GM18499 (cell line): Measurements from ENCODE around the gene MAP2K5.

Source experiments
- ATAC-seq: cut with Tn5 transposase; IDR thresholded peaks from one replicate; pipeline ENCODE4 v1.9.1; 2021; ENCODE audit warnings: moderate number of reproducible peaks; ENCODE audit not compliant: insufficient read depth, unreplicated experiment

The MAP2K5 gene

DNA sequence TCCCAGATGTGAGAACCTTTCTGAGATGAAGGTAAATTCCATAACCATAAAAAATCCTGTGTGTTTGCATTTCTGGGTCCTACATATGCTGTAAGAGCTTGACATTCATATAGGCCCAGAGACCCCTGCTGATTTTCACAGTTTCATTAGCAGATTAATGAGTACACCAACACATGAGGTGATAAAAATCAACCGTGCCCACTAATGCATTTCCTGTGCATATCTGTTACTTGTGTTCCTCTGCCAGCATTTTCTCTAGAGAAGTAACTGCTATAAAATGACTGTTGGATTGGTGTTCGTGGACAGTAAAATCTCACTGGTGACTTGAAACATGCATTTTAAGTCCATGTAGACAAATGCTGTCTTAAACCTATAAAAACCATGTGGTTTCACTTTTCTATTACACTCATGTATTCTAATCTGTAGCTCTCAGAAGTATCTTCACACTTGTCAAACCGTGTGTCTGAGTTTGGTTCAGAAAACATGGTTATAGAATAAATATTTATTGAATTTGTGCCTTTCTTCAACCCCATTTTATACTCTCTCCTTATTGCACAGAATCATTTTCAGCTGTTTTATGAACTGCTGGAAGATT is 14.6 kb downstream of the MAP2K5 start:
- no peak for ATAC-seq

- ATAC-seq: no peak
Measured at GRCh38 chr15:67558502-67558901, 16.0 kb downstream of the MAP2K5 start.

- ATAC-seq: no peak
Measured at GRCh38 chr15:67559158-67559557, 16.7 kb downstream of the MAP2K5 start.

DNA sequence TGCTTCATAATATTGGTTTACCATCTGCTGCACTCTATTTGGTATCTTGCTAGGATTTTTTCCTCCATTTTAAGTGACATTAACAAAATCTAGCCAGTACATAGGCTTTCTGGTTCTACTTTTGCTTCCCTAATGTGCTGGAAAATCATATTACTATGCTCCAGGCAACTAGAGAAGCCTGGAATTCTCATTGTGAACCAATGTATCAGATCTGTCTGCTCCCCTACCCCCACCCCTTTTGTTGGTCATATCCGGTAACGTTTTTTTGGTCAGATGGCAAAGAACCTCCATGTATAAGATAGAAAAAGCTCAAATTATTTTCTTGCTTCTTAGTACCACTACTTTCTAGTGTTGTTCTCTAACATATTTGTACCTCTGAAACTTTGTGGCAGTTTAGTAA is 17.1 kb downstream of the MAP2K5 start:
- ATAC-seq: no peak

DNA sequence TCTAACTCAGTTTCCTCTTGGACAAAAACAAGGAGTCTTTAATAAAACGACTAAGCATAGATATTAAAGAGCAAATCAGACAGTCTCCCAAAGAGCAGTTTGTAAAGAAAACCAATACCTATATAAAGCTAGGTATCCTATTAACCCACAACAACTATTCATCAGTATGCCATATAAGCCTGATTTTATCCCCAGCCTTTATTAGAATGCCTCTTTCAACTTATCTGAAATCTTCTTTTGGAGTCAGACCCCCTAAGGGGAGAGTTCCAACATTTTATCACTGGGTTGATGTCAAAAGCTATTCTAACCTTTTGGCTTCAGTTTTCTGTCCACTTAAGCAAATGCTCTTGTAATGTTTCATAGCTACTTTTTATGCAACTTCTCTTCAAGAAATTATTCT is 17.8 kb downstream of the MAP2K5 start:
- no peak for ATAC-seq

DNA sequence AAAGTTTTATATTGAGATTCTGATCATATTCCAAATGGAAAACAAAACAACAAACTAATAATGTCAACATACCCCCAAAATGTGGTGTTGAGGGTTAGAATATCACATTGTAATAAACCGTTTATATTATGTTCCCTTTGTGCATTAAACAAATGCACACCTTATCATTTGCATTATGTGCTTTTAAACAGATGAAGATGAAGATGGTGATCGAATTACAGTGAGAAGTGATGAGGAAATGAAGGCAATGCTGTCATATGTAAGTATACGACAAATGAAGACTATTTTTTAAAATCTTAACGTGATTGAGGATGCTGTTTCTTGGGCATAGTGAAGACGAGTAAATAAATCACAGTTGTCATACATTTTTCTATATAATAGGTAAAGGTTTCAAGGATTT is 20.6 kb downstream of the MAP2K5 start:
- ATAC-seq: no peak

GRCh38 chr15:67564021-67564967 is 21.8 kb downstream of the MAP2K5 start:
- peak; percentile 92 for ATAC-seq

DNA sequence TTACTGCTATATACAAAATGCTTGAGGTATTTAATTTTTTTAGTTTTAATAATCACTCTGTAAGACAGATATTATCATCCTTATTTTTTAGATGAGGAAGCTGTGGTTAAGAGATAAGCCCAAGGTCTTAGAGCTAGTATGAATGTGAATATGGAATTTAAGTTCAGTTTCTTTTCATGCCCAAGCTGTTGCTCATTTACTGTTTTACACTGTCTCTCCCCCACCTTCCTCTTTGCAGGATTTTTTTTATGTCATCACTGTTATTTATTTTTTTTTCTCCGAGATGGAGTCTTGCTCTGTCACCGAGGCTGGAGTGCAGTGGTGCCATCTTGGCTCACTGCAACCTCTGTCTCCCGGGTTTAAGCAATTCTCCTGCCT is 22.5 kb downstream of the MAP2K5 start:
- ATAC-seq: peak; percentile 12

DNA sequence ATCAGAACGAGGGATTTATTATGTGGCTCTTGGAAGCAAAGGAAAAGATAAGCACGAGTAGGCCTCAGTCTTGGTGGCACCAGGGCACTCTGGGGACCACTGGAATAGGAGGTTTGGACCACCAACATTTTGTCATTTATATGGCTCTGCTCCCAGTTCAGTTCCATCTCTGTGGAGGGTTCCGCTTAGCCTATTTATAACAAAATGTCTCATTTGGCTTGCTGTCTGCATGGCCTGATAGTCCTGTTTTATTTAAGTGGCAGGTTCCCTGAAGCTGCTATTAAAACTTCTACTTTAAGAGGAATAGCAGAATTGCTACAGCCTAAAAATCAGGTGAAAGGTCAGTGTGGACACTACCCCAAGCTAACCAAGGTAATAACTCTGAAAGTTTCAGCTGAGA is 27.2 kb downstream of the MAP2K5 start:
- no peak for ATAC-seq

DNA sequence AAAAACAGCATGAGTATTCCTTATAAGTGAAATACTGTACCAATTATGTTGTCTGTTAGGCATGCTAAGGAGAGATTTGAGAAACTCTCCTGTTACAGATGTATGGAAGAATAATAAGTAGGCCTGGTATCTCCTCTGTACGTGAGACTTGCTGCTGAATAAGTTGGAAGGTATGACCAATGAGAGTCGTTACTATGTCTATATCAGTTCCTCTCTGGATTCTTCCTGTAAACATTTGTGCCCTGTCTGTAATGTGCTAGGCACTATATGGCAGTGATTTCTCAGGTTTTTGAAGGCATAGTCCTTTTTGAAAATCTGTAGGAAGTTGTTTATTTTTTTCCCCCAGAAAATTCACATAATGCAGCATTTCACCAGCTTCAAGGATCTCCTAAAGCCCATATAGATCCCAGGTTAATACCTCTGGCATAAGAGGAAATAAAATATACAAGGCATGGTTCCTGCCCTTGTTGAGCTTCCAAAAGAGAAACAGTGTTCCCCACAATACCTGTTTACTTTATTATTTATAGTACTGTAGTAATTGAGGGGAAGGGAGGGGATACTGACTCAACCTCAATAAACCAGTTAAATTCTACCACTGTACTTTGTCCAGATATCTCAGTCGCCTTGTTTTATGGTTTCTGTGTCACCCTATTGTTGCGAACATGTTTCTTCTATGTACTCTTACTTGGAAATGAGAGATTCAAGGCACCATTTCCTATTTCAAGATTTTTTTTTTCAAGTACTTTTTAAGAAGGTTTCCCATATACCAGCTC is 28.6 kb downstream of the MAP2K5 start:
- no peak for ATAC-seq

GRCh38 chr15:67571648-67572415 is 29.3 kb downstream of the MAP2K5 start:
- ATAC-seq: no peak

DNA sequence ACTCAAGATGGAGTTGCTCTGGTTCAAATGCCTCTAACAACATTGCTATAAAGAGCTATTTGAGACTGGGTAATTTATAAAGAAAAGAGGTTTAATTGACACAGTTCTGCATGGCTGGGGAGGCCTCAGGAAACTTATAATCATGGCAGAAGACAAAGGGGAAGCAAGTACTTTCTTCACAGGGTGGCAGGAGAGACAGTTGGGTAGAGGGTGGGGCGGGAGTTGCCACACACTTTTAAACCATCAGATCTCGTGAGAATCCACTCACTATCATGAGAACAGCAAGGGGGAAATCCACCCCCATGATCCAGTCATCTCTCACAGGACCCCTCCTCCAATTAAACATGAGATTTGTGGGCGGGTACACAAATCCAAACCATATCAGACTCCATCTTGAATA is 30.7 kb downstream of the MAP2K5 start:
- no peak for ATAC-seq

GRCh38 chr15:67575039-67575502 is 32.6 kb downstream of the MAP2K5 start:
- ATAC-seq: no peak

- no peak for ATAC-seq
Measured at GRCh38 chr15:67578020-67578600, 35.6 kb downstream of the MAP2K5 start.

GRCh38 chr15:67579164-67579563 is 36.7 kb downstream of the MAP2K5 start:
- no peak for ATAC-seq

DNA sequence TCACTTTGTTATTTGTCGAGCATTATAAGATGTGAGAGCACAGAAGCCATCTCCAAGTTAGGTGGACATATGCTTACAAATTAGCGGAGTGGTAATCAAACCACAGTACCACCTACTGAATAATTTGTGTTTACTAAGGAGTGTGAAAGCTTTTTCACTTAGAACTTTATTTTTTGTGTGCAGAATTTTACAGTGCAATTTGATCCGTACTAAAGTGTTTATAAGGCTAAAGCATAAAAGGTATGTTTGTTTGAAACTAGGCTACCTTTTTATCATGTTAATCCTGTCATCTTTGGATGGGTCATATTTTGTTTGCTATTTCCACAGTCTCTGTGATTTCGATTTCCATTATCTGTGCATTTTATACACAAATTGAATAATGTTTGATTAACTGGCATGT is 37.5 kb downstream of the MAP2K5 start:
- no peak for ATAC-seq

- no peak for ATAC-seq
Measured at GRCh38 chr15:67584157-67584556, 41.7 kb downstream of the MAP2K5 start.

DNA sequence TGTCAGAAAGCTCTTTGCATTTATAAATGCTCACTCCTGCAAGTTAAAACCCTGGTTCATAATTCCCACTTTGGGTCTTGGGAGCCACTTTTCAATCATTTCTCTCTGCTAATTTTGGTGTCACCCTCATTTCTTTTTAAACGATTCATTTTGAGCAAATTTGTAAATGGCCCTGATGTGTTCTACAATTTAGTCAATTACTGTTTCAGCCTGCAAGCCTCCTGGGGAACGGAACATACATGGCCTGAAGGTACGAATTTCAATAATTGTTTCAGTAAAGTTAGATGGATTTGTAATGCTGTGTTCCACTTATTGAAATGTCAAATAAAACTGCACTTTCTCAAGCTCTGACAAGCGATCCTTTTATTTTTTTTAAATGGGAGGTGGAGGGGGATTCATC is 43.2 kb downstream of the MAP2K5 start:
- no peak for ATAC-seq

DNA sequence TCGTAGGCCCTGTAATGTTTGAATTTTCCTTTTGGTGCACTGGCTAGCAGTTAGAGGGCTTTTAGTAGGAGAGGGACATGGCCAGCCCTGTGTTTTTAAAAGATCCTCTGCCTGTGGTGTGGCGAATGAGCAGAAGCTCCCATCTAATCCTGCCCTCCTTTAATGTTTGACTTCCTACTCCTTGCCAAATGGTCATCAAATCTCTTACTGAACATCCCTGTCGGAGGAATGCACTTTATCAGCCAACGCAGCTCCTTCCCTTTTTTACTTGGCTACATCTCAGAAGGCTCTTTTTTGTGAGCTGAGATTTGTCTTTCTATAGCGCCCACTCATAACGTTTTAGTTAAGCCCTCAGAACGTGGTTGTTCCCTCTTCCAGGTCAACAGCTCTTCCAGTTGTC is 44.8 kb downstream of the MAP2K5 start:
- ATAC-seq: no peak

- ATAC-seq: no peak
Measured at GRCh38 chr15:67587754-67588153, 45.3 kb downstream of the MAP2K5 start.
